CD4-positive, CD25-positive, alpha-beta regulatory T cell (primary cell): ENCODE measurements around the gene HOXA13. TPM values are rescaled to one million over a fixed set of nuclear protein-coding genes. Genes with fewer than 3 reads are reported as not detected.
A peak's percentile ranks its signal among the peaks of the same experiment; 100 is the strongest.

Source experiments
- ATAC-seq, 2 donors: fragments of 150-1000 bp; cut with Tn5 transposase; one replicate each; pipeline ENCODE4 v1.10.0; 2021; ENCODE audit warnings: low read depth in 2 of 2, moderate number of reproducible peaks in 2 of 2, moderate library complexity in 1 of 2
- DNase-seq, 3 donors: peaks; one replicate each; pipeline versions ENCODE4 v3.0.0 to v3.0.0-alpha.2; 2012 to 2022; ENCODE audit warnings: mixed read lengths in 1 of 3
- H3K27ac ChIP-seq: one replicate; pipeline ENCODE4 v1.7.0; 2013; ENCODE audit warnings: mild to moderate bottlenecking, low read length; ENCODE audit not compliant: insufficient read depth, poor library complexity, severe bottlenecking
- H3K27me3 ChIP-seq: one replicate; pipeline ENCODE4 v1.7.0; 2013; ENCODE audit warnings: low read length; ENCODE audit not compliant: control insufficient read depth, insufficient read depth
- H3K36me3 ChIP-seq: one replicate; pipeline ENCODE4 v1.7.0; 2013; ENCODE audit warnings: mild to moderate bottlenecking, low read length, moderate library complexity; ENCODE audit not compliant: control insufficient read depth, insufficient read depth
- H3K4me1 ChIP-seq: 2 replicates; pipeline ENCODE4 v1.7.0; 2013; ENCODE audit warnings: mild to moderate bottlenecking, low read length; ENCODE audit not compliant: insufficient read depth, control insufficient read depth, poor library complexity, severe bottlenecking
- H3K4me3 ChIP-seq: one replicate; pipeline ENCODE4 v1.7.0; 2013; ENCODE audit warnings: low read depth, mild to moderate bottlenecking, low read length, moderate library complexity
- H3K9me3 ChIP-seq, 2 experiments: 1 replicate in 1 of 2; 2 replicates in 1 of 2; pipeline ENCODE4 v1.7.0; 2013; ENCODE audit warnings: low read length in 2 of 2, mild to moderate bottlenecking in 1 of 2, moderate library complexity in 1 of 2; ENCODE audit not compliant: control insufficient read depth in 2 of 2
- H3K27ac Mint-ChIP-seq, 3 donors: one replicate each; pipeline ENCODE4 v1.8.0; 2020 to 2022; ENCODE audit warnings: mild to moderate bottlenecking in 3 of 3, mixed read lengths in 3 of 3, moderate library complexity in 2 of 3
- H3K27me3 Mint-ChIP-seq: one replicate; pipeline ENCODE4 v1.8.0; 2022; ENCODE audit warnings: mild to moderate bottlenecking, mixed read lengths
- H3K36me3 Mint-ChIP-seq: one replicate; pipeline ENCODE4 v1.8.0; 2020; ENCODE audit warnings: mixed read lengths
- H3K4me1 Mint-ChIP-seq, 4 donors: one replicate each; pipeline ENCODE4 v1.8.0; 2020 to 2022; ENCODE audit warnings: mixed read lengths in 4 of 4, mild to moderate bottlenecking in 1 of 4
- H3K4me3 Mint-ChIP-seq, 4 donors: one replicate each; pipeline ENCODE4 v1.8.0; 2020 to 2022; ENCODE audit warnings: mild to moderate bottlenecking in 4 of 4, mixed read lengths in 4 of 4, moderate library complexity in 3 of 4
- H3K9me3 Mint-ChIP-seq, 7 donors: one replicate each; pipeline ENCODE4 v1.8.0; 2020 to 2022; ENCODE audit warnings: mixed read lengths in 7 of 7, mild to moderate bottlenecking in 3 of 7, moderate library complexity in 2 of 7
- polyA plus RNA-seq, 4 donors: library from polyadenylated mRNA; unstranded; fragments of 300-500 nt; fragmentation: Illumina TruSeq; gene quantifications; one replicate each; pipeline ENCODE4 v1.2.3, GENCODE V29; 2021
- total RNA-seq: library from RNA; stranded (reverse); gene quantifications from one replicate; pipeline ENCODE4 v1.2.3, GENCODE V29; 2022

HOXA13 gene
- total and polyA plus RNA-seq, 5 donors from 2014 or later: not detected

DNA sequence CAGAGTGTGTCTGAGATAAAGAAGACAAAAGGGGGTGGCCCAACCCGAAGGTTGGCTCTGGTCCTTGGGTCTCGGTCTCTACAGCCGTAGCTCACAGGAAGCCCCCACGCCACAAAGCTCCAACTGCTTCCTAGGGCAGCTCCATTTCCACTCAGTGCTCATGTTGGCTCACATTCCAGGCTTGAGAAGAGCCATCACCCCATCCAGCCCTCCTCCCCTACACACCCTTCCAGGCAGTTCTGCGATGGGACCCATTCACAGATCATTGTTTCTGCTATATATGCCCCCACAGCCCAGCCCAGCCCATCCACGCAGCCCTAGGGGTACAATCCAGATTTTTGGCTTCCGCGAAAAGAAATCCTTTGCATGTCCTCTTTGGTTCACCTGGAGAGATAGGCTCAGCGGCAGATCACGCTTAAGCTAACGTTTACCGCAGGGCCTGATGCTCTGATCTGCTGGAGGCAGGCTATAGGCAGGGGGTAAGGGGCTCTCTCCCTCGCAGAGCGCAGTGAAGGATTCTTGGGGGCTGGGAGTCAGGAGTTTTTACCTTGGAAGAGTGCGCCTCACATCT is 8.6 kb downstream of the HOXA13 start:
- Mint-ChIP-seq H3K36me3 (no peaks in the 10 kb centered on the region), H3K27ac (no peak overlapping the region), H3K4me3 (peak overlapping the region in 3 of 4 donors; percentile 6 to 80 (median 68)), H3K9me3 (peaks cover 0 to 9% (median 0%) of the 10 kb centered on the region in 7 donors), H3K27me3 (peaks cover 95% of the 10 kb centered on the region), H3K4me1 (peaks cover 12 to 62% (median 25%) of the 10 kb centered on the region in 4 donors)
- H3K9me3 ChIP-seq: peaks cover 0 to 3% of the 10 kb centered on the region in 2 experiments
- no peak overlapping the region for H3K4me3 ChIP-seq
- ATAC-seq (no peak), DNase-seq (no peak)
- H3K36me3 ChIP-seq: no peaks in the 10 kb centered on the region
- no peak overlapping the region for H3K27ac ChIP-seq
- H3K4me1 ChIP-seq: peaks cover 41% of the 10 kb centered on the region
- peaks cover 73% of the 10 kb centered on the region for H3K27me3 ChIP-seq

DNA sequence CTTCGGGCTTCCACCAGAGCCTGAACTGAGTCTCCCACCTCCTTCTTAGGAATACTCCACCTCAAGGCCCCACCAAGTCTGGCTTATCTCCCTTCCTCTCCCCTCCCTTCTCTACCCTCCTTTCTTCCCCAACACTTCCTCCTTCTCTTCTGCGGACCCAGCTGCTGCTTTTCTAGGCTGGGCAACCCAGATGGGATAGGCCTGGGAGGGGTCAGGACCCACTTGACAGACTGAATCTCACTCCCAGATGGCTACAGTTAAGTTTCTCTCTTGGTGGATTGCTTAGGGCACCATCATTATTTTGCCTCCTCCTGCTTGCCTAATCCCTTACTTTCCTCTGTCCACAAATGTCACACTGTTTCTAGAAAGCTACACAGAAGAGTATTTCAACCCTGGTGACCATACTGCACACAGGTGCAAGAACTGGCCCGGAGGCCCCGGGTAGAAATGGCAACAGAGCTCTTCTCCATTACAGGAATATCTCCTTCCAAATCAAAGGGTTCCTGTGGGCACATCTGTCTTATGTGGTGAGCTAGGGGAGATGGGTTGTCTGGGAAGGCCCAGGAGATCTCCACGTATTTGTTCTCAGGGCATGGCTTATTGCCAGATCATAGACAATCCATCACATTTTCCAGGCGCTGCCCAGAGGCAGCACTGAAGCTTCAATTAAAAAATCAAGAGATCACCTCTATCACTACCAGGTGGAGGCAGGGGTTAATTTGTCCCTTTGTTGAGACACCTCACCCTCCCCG is 9.7 kb downstream of the HOXA13 start:
- Mint-ChIP-seq H3K36me3 (no peaks in the 10 kb centered on the region), H3K27me3 (peaks cover 95% of the 10 kb centered on the region), H3K4me1 (peaks cover 15 to 73% (median 34%) of the 10 kb centered on the region in 4 donors), H3K9me3 (peaks cover 0 to 13% (median 0%) of the 10 kb centered on the region in 7 donors), H3K4me3 (peak overlapping the region in 3 of 4 donors; percentile 11 to 69 (median 38)), H3K27ac (peak overlapping the region; percentile 48 to 88 (median 78))
- ATAC-seq (no peak), DNase-seq (no peak)
- Histone ChIP-seq H3K4me1 (peaks cover 52% of the 10 kb centered on the region), H3K9me3 (peaks cover 3 to 7% of the 10 kb centered on the region in 2 experiments), H3K4me3 (no peak overlapping the region), H3K36me3 (no peaks in the 10 kb centered on the region), H3K27ac (no peak overlapping the region), H3K27me3 (peaks cover 70% of the 10 kb centered on the region)

DNA sequence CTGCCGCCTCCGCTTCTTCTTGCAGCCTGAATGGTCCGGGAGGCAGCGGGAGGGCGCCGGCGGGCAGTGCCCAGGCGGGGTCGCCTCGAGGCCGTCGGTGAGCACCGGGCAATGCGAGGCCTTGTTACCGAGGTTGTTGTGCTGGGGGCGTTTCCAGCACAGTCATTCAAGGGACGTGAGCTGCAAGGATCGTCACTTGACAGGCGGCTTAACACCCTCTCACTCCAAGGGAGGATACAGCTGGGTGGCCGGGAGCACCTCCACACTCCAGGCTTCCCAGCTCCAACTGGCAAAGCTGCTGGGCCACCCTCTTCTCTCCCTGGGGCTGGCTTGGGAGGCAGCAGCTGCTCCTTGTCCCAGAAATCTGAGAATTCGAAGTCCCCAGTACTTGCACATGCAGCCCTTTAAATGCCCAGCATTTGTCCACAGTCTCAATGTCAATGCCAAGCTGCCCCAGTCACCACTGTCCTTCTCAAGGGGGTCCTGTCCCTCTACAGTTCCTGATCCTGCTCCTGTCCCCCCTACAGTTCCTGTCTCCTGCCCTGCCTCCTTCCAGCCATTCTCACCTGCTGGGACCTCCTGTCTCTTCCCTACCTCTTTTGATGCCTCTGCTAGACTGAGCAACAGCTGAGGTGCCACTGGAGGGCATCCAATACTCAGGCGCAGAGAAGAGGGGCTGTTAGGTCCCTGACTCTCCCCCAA is 10.4 kb downstream of the HOXA13 start:
- DNase-seq (no peak), ATAC-seq (no peak)
- Histone ChIP-seq H3K4me1 (peaks cover 59% of the 10 kb centered on the region), H3K27ac (no peak overlapping the region), H3K36me3 (no peaks in the 10 kb centered on the region), H3K27me3 (peaks cover 68% of the 10 kb centered on the region), H3K9me3 (peaks cover 3 to 7% of the 10 kb centered on the region in 2 experiments), H3K4me3 (no peak overlapping the region)
- Mint-ChIP-seq H3K27me3 (peaks cover 95% of the 10 kb centered on the region), H3K9me3 (peaks cover 0 to 17% (median 0%) of the 10 kb centered on the region in 7 donors), H3K4me3 (peak overlapping the region in 1 of 4 donors; percentile 69), H3K4me1 (peaks cover 19 to 79% (median 41%) of the 10 kb centered on the region in 4 donors), H3K36me3 (no peaks in the 10 kb centered on the region), H3K27ac (peak overlapping the region in 2 of 3 donors; percentile 48 to 78)

DNA sequence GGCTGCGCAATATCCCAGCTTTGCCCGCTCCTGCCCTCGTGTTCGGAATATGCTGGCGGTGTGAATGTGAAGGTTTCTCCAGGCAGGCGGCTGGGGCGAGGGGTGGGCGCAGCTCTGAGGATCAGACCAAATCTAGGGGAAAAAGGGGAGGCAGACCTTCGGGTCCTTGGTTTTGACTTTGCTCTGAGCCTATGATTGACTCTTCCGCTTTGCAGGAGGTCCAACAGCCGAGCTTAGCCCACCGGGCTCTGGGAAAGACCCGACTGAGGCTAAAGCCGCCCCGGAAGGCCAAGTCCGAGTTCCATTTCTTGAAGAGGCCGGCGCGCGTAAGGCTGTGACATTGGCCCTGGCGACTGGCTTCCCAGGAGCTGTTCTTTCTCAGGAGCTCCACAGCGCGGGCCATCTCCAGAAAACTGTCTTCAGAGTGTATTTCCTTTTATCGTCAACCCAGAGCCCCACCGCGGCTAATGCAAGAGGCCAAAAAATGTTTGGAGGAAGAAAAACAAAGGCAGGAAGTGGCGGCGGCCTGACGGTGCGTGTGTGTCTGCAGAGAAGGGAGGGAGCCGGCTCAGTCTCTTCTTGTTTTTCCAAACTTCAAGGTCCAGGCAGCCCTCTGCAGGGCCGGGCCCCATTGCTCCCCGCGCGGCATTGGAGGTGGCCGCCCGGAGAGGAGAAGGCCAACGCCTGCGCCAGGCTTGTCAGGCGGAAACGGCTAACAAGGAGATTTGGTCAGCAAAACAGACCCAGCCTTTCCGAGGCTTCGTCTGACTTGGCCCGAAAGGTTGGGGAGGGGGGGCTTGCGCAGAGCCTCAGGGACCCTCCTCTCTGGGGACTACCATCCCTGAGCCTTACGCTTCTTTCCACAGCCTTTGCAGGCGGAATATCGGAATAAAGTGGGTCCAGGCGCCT is 11.3 kb downstream of the HOXA13 start:
- Histone ChIP-seq H3K9me3 (peaks cover 3 to 7% of the 10 kb centered on the region in 2 experiments), H3K27ac (no peak overlapping the region), H3K36me3 (no peaks in the 10 kb centered on the region), H3K4me1 (peaks cover 67% of the 10 kb centered on the region), H3K27me3 (peaks cover 63% of the 10 kb centered on the region), H3K4me3 (no peak overlapping the region)
- H3K27me3 Mint-ChIP-seq: peaks cover 95% of the 10 kb centered on the region
- peaks cover 18 to 83% (median 44%) of the 10 kb centered on the region in 4 donors for H3K4me1 Mint-ChIP-seq
- peaks cover 0 to 15% (median 0%) of the 10 kb centered on the region in 7 donors for H3K9me3 Mint-ChIP-seq
- no peaks in the 10 kb centered on the region for H3K36me3 Mint-ChIP-seq
- H3K27ac Mint-ChIP-seq: peak overlapping the region in 2 of 3 donors; percentile 38 to 75
- ATAC-seq (peak; percentile 32 to 53), DNase-seq (peak in 1 of 3 donors; percentile 69)
- H3K4me3 Mint-ChIP-seq: peak overlapping the region; percentile 76 to 93 (median 82)

DNA sequence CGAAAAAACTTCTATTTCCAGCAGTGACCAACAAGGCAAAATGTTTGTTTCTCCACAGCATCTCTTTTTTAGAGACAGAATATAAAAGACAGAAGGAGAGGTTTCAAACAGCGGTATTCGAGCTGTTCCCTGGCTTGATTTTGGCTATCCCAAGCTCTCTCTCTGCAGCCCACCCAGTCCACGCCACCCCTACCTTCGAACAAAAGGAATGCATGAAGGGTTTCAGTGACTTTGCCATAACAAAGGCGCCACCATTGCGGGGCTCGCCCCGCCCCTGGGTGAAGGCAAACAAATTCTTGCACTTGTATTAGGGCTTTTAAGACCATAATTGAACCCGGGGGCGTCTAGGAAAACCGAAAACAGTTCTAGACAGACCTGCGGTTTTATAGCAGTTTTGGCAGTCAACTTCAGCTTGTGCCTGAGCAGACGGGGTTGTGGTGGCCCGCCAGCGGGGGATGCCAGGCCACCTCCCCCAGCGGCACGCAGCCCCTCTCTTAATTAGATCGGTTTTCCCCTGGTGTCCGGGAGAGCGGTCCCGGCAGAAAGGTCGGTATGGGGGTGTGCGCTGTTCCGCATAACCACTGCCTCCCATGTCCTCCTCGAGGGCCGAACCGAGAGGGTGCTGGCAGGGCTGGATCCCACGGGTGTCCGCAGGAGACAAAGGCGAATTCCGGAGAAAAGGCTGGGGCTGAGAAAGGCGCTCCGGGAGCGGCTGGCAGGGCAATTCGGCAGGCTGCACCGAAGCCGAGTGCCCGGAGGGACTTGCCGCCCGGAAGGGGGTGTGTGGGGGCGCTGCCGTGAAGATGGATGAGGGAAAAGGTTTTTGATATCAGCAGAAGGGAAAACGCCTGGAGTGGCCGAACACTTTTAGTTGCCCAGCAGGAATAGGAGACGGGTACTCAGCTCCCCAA is 12.2 kb downstream of the HOXA13 start:
- Mint-ChIP-seq H3K27me3 (peaks cover 95% of the 10 kb centered on the region), H3K4me3 (peak overlapping the region; percentile 76 to 93 (median 88)), H3K36me3 (no peaks in the 10 kb centered on the region), H3K4me1 (peaks cover 15 to 81% (median 44%) of the 10 kb centered on the region in 4 donors), H3K27ac (peak overlapping the region; percentile 38 to 75 (median 66)), H3K9me3 (peaks cover 0 to 15% (median 0%) of the 10 kb centered on the region in 7 donors)
- peaks cover 60% of the 10 kb centered on the region for H3K27me3 ChIP-seq
- no peak overlapping the region for H3K27ac ChIP-seq
- ATAC-seq (no peak), DNase-seq (no peak)
- peaks cover 63% of the 10 kb centered on the region for H3K4me1 ChIP-seq
- H3K4me3 ChIP-seq: no peak overlapping the region
- peaks cover 3 to 7% of the 10 kb centered on the region in 2 experiments for H3K9me3 ChIP-seq
- H3K36me3 ChIP-seq: no peaks in the 10 kb centered on the region

DNA sequence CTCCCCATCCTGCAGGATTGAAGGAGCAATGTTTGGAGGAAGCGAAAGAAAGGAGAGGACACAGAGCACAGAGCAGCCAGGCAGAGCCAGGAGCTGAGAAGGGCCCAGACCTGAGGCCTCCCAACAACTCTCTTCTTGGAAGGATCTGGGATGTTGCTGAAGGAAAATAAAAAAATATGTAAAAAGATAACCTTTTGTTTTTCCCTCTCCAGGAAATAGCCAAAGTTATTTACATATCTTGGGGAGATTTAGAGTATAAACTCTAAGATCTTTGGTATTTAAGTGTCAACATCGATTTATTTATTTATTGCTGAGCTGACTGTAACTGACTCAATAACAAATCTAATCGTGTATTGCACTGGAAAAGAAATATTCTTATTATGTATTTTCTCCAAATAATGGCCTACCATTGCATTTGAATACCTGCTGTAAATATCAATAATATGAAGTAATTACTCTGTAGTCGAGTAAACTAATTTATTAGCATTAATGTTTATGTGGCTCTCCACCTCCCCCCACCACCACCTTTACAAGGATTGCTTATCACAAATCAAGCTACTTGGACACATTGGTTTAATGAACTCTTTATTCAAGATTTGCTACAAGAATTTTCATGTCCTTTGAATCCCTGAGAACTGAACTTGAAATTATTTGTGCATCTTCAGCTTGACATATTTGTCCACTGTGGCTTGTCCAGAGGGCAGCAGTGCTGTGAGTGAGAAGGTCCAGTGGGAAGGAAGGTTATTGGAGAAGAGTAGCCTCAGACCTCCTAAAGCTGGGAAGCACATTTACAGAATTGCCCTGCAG is 13.0 kb downstream of the HOXA13 start:
- Histone ChIP-seq H3K27me3 (peaks cover 64% of the 10 kb centered on the region), H3K27ac (no peak overlapping the region), H3K9me3 (peaks cover 3 to 7% of the 10 kb centered on the region in 2 experiments), H3K4me1 (peaks cover 54% of the 10 kb centered on the region), H3K36me3 (no peaks in the 10 kb centered on the region), H3K4me3 (no peak overlapping the region)
- ATAC-seq (no peak), DNase-seq (no peak)
- peaks cover 97% of the 10 kb centered on the region for H3K27me3 Mint-ChIP-seq
- peaks cover 15 to 74% (median 44%) of the 10 kb centered on the region in 4 donors for H3K4me1 Mint-ChIP-seq
- H3K27ac Mint-ChIP-seq: peak overlapping the region in 1 of 3 donors; percentile 89
- peak overlapping the region; percentile 39 to 90 (median 82) for H3K4me3 Mint-ChIP-seq
- peaks cover 0 to 15% (median 0%) of the 10 kb centered on the region in 7 donors for H3K9me3 Mint-ChIP-seq
- no peaks in the 10 kb centered on the region for H3K36me3 Mint-ChIP-seq
